Brain microvascular endothelial cell (primary cell): ENCODE data around the gene CNTNAP2.
"Not testable (repeated sequence)": the region's sequence is repeated elsewhere in the genome, so short reads cannot be mapped to it uniquely, and the experiment has no call there.

Experiments
- DNase-seq: peaks from one replicate; pipeline ENCODE4 v3.0.0-alpha.2; 2020
- H3K27ac ChIP-seq: fragments of 250-450 bp; sonication (Bioruptor Pico); 2 replicates; pipeline ENCODE4 v1.5.1; 2020; ENCODE audit warnings: mild to moderate bottlenecking, moderate library complexity
- H3K27me3 ChIP-seq: fragments of 250-450 bp; sonication (Bioruptor Pico); replicated peaks from 2 replicates; pipeline ENCODE4 v1.5.1; 2020; ENCODE audit warnings: mild to moderate bottlenecking
- H3K36me3 ChIP-seq: fragments of 250-450 bp; sonication (Bioruptor Pico); replicated peaks from 2 replicates; pipeline ENCODE4 v1.5.1; 2020; ENCODE audit warnings: mild to moderate bottlenecking
- H3K4me3 ChIP-seq: 2 replicates; pipeline ENCODE4 v1.5.1; 2011; ENCODE audit warnings: low read depth, mild to moderate bottlenecking, control low read depth, low read length, moderate library complexity
- CTCF ChIP-seq: IDR thresholded peaks from 2 replicates; pipeline ENCODE4 v1.5.1; 2011; ENCODE audit warnings: low read depth, mild to moderate bottlenecking, moderate library complexity, low read length, control low read depth, inconsistent platforms; ENCODE audit errors: missing control alignments
- in situ Hi-C: cut with HindIII; loops from 2 replicates; pipeline ENCODE4 v1.10.0; 2017; ENCODE audit warnings: low sequenced_read_pairs, low pct_ligation_motif_present

CNTNAP2 gene

GRCh38 chr7:148050492-148051158, 1934.0 kb downstream of the CNTNAP2 start:
- DNase-seq: no peak
- TF ChIP-seq CTCF: no peak
- H3K36me3 ChIP-seq: no peaks in the 10 kb centered on the region
- in situ Hi-C loops: no loop called here
- H3K27ac ChIP-seq: no peak overlapping the region
- no peak overlapping the region for H3K4me3 ChIP-seq
- no peaks in the 10 kb centered on the region for H3K27me3 ChIP-seq

- H3K36me3 ChIP-seq: no peaks in the 10 kb centered on the region
- no peaks in the 10 kb centered on the region for H3K27me3 ChIP-seq
- H3K4me3 ChIP-seq: no peak overlapping the region
- TF ChIP-seq CTCF: no peak
- DNase-seq: no peak
- in situ Hi-C loops: no loop called here
- no peak overlapping the region for H3K27ac ChIP-seq
These were observed 1939.8 kb downstream of the CNTNAP2 start for GRCh38 chr7:148056406-148056805.

GRCh38 chr7:148058092-148058491, 1941.5 kb downstream of the CNTNAP2 start:
- in situ Hi-C loops: no loop called here
- Histone ChIP-seq H3K27me3 (no peaks in the 10 kb centered on the region), H3K36me3 (no peaks in the 10 kb centered on the region), H3K4me3 (no peak overlapping the region), H3K27ac (no peak overlapping the region)
- TF ChIP-seq CTCF: no peak
- DNase-seq: no peak

GRCh38 chr7:148058753-148059152, 1942.2 kb downstream of the CNTNAP2 start:
- no peak for TF ChIP-seq CTCF
- H3K36me3 ChIP-seq: no peaks in the 10 kb centered on the region
- in situ Hi-C loops: no loop called here
- H3K27me3 ChIP-seq: no peaks in the 10 kb centered on the region
- H3K4me3 ChIP-seq: no peak overlapping the region
- DNase-seq: no peak
- H3K27ac ChIP-seq: no peak overlapping the region

- H3K4me3 ChIP-seq: no peak overlapping the region
- no peak for DNase-seq
- no peak for TF ChIP-seq CTCF
- in situ Hi-C loops: no loop called here
- no peaks in the 10 kb centered on the region for H3K36me3 ChIP-seq
- H3K27me3 ChIP-seq: no peaks in the 10 kb centered on the region
- H3K27ac ChIP-seq: no peak overlapping the region
These were observed 1944.1 kb downstream of the CNTNAP2 start for GRCh38 chr7:148060724-148061123.

DNA sequence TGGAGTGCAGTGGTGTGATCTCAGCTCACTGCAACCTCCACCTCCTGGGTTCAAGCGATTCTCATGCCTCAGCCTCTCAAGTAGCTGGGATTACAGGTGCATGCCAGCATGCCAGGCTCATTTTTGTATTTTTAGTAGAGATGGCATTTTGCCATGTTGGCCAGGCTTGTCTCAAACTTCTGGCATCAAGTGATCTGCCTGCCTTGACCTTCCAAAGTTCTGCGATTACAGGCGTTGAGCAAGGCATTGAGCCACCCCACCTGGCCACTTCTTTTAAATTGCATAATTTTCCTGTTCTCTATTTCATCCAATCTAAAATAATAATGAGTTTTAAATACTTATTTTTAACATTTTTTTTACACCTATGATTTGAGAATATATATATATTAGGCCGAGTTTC, 1961.5 kb downstream of the CNTNAP2 start:
- H3K4me3 ChIP-seq, in situ Hi-C loops, H3K27ac ChIP-seq, DNase-seq, H3K27me3 ChIP-seq, H3K36me3 ChIP-seq: not testable (repeated sequence)
